Sigmoid colon (tissue), 7 donors: Measurements from ENCODE around the gene LRP10. TPM values are rescaled to one million over a fixed set of nuclear protein-coding genes. Genes with fewer than 3 reads are reported as not detected.

Source experiments
- DNase-seq: peaks from one replicate; pipeline ENCODE4 v3.0.0-alpha.2; 2019
- H3K27ac ChIP-seq, 4 donors: fragments of 200-600 bp; sonication (generic); one replicate each; pipeline ENCODE4 v1.5.1; 2016 to 2019; ENCODE audit warnings: mild to moderate bottlenecking in 1 of 4
- H3K27me3 ChIP-seq, 3 donors: fragments of 200-600 bp; sonication (generic); one replicate each; pipeline ENCODE4 v1.5.1; 2019; ENCODE audit warnings: mild to moderate bottlenecking in 1 of 3
- H3K36me3 ChIP-seq, 4 donors: fragments of 200-600 bp; sonication (generic); one replicate each; pipeline ENCODE4 v1.5.1; 2016 to 2019
- H3K4me1 ChIP-seq, 4 donors: fragments of 200-600 bp; sonication (generic); one replicate each; pipeline ENCODE4 v1.5.1; 2017 to 2019
- H3K4me3 ChIP-seq, 4 donors: fragments of 200-600 bp; sonication (generic); one replicate each; pipeline ENCODE4 v1.5.1; 2017 to 2019; ENCODE audit warnings: mild to moderate bottlenecking in 2 of 4, moderate library complexity in 1 of 4
- H3K9me3 ChIP-seq, 4 donors: fragments of 200-600 bp in 3 of 4; sonication (generic) in 3 of 4; one replicate each; pipeline versions ENCODE4 v1.5.1 to v1.6.1; 2013 to 2019
- EP300 ChIP-seq, 4 donors: sonication (generic); formaldehyde crosslinking; IDR thresholded peaks; one replicate each; pipeline ENCODE4 v1.6.1; 2017; ENCODE audit warnings: antibody characterized with exemption in 4 of 4
- POLR2A ChIP-seq, 2 donors: fragments of 450-650 bp; IDR thresholded peaks; one replicate each; pipeline ENCODE4 v1.6.1; 2016; ENCODE audit warnings: antibody characterized with exemption in 2 of 2, mild to moderate bottlenecking in 2 of 2, moderate library complexity in 2 of 2
- POLR2AphosphoS5 ChIP-seq, 4 donors: sonication (generic); formaldehyde crosslinking; IDR thresholded peaks; one replicate each; pipeline ENCODE4 v1.6.1; 2017; ENCODE audit warnings: antibody characterized with exemption in 4 of 4
- WGBS, 2 donors: extraction: QIAGEN DNeasy Blood & Tissue Kit; methylation state at CpG; one replicate each; pipeline ENCODE4 v1.1.7; 2013; 5-methylcytosine and 5-hydroxymethylcytosine counted together
- intact Hi-C: fragments of 100-400 bp; cut with DNase I; formaldehyde crosslinking; loops from one replicate; pipeline ENCODE4 v1.15.1; 2023
- polyA plus RNA-seq, 3 donors: library from polyadenylated mRNA; stranded (reverse); fragments of 200-250 nt; gene quantifications; one replicate each; pipeline ENCODE4 v1.2.3, GENCODE V29; 2013
- total RNA-seq, 4 donors: library from RNA; depleted of rRNA; stranded (reverse); fragments of >200 nt; gene quantifications; one replicate each; pipeline ENCODE4 v1.1.0, GENCODE V29; 2016
- TF ChIP-seq, protein P1 (sequence below), 4 experiments: fragments of 450-650 bp in 3 of 4; fragments of 200-600 bp in 1 of 4; IDR thresholded peaks; one replicate each; pipeline ENCODE4 v1.5.1; 2016 to 2019; ENCODE audit warnings: antibody characterized with exemption in 4 of 4, mild to moderate bottlenecking in 3 of 4, moderate library complexity in 2 of 4
- donor health status: healthy with polysubstance abuse.
- donor health status: Bipolar disorder and iron deficiency.
- donor health status: healthy.

LRP10 gene
- total and polyA plus RNA-seq, 7 donors, result 34.4 to 139 (median 85.9) TPM

- Histone ChIP-seq H3K36me3 (no peaks in the 10 kb centered on the region), H3K4me3 (peak overlapping the region; percentile 44 to 61 (median 52)), H3K9me3 (no peaks in the 10 kb centered on the region), H3K27ac (peak overlapping the region; percentile 48 to 73 (median 69)), H3K27me3 (no peaks in the 10 kb centered on the region), H3K4me1 (peaks cover 0 to 40% (median 28%) of the 10 kb centered on the region in 4 donors)
- 1 to 3% methylated on average over 77 of the region's 77 CpGs for WGBS, 2 donors
- peak; percentile 83 for DNase-seq
- peak in 3 of 4 donors; percentile 5 to 45 (median 42) for TF ChIP-seq POLR2AphosphoS5 (IDR thresholded peaks at IDR 0.05)
- TF ChIP-seq, protein P1, sequence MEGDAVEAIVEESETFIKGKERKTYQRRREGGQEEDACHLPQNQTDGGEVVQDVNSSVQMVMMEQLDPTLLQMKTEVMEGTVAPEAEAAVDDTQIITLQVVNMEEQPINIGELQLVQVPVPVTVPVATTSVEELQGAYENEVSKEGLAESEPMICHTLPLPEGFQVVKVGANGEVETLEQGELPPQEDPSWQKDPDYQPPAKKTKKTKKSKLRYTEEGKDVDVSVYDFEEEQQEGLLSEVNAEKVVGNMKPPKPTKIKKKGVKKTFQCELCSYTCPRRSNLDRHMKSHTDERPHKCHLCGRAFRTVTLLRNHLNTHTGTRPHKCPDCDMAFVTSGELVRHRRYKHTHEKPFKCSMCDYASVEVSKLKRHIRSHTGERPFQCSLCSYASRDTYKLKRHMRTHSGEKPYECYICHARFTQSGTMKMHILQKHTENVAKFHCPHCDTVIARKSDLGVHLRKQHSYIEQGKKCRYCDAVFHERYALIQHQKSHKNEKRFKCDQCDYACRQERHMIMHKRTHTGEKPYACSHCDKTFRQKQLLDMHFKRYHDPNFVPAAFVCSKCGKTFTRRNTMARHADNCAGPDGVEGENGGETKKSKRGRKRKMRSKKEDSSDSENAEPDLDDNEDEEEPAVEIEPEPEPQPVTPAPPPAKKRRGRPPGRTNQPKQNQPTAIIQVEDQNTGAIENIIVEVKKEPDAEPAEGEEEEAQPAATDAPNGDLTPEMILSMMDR (IDR thresholded peaks at IDR 0.05), result no peak
- intact Hi-C loops, result no loop called here
Measured at GRCh38 chr14:22886500-22887259, 15.1 kb downstream of the LRP10 start.

GRCh38 chr14:22887260-22887989 lies 15.9 kb downstream of the LRP10 start:
- TF ChIP-seq POLR2AphosphoS5 (IDR thresholded peaks at IDR 0.05) (no peak), EP300 (IDR thresholded peaks at IDR 0.05) (no peak), POLR2A (IDR thresholded peaks at IDR 0.05) (no peak)
- TF ChIP-seq, protein P1 (IDR thresholded peaks at IDR 0.05), result no peak
- Histone ChIP-seq H3K4me1 (peaks cover 0 to 34% (median 24%) of the 10 kb centered on the region in 4 donors), H3K27me3 (no peaks in the 10 kb centered on the region), H3K4me3 (peak overlapping the region; percentile 44 to 61 (median 52)), H3K36me3 (no peaks in the 10 kb centered on the region), H3K27ac (peak overlapping the region; percentile 48 to 73 (median 69)), H3K9me3 (no peaks in the 10 kb centered on the region)
- intact Hi-C loops, result no loop called here
- DNase-seq, result peak; percentile 80
- 19 to 22% methylated on average over 11 of the region's 11 CpGs for WGBS, 2 donors

- Histone ChIP-seq H3K9me3 (no peaks in the 10 kb centered on the region), H3K27ac (no peak overlapping the region), H3K36me3 (no peaks in the 10 kb centered on the region), H3K27me3 (no peaks in the 10 kb centered on the region), H3K4me1 (peaks cover 0 to 28% (median 18%) of the 10 kb centered on the region in 4 donors), H3K4me3 (peak overlapping the region in 2 of 4 donors; percentile 56 to 61)
- WGBS, 2 donors, result 57 to 77% methylated on average over 5 of the region's 5 CpGs
- no peak for TF ChIP-seq POLR2A (IDR thresholded peaks at IDR 0.05)
- no peak for TF ChIP-seq EP300 (IDR thresholded peaks at IDR 0.05)
- no peak for TF ChIP-seq POLR2AphosphoS5 (IDR thresholded peaks at IDR 0.05)
- TF ChIP-seq, protein P1 (IDR thresholded peaks at IDR 0.05), result no peak
- intact Hi-C loops, result no loop called here
- DNase-seq, result no peak
Measured at GRCh38 chr14:22887990-22888378, 16.4 kb downstream of the LRP10 start.

- Histone ChIP-seq H3K4me3 (no peak overlapping the region), H3K36me3 (no peaks in the 10 kb centered on the region), H3K9me3 (no peaks in the 10 kb centered on the region), H3K27me3 (no peaks in the 10 kb centered on the region), H3K27ac (no peak overlapping the region), H3K4me1 (peaks cover 0 to 23% (median 13%) of the 10 kb centered on the region in 4 donors)
- 46 to 48% methylated on average over 4 of the region's 4 CpGs for WGBS, 2 donors
- DNase-seq, result no peak
- intact Hi-C loops, result no loop called here
- TF ChIP-seq, protein P1 (IDR thresholded peaks at IDR 0.05), result no peak
- no peak for TF ChIP-seq EP300 (IDR thresholded peaks at IDR 0.05)
Measured at GRCh38 chr14:22888662-22889061, 17.1 kb downstream of the LRP10 start.
